Activated CD4-positive, alpha-beta T cell treated with anti-CD3 and anti-CD28 coated beads for 36 hours (primary cell): Measurements from ENCODE around the gene TULP1. TPM values are rescaled to one million over a fixed set of nuclear protein-coding genes. Genes with fewer than 3 reads are reported as not detected.

ENCODE experiments used
- ATAC-seq: fragments of 200-7000 bp; cut with Tn5 transposase; one replicate; pipeline ENCODE4 v1.10.0; 2021; ENCODE audit warnings: mild to moderate bottlenecking, moderate library complexity
- CTCF ChIA-PET: fragments of 350-600 bp; sonication (Branson Sonifier 250); formaldehyde crosslinking; loops from one replicate; lab custom pipeline; 2021; ENCODE audit warnings: antibody characterized with exemption; lab: Charles Lee
- POLR2A ChIA-PET: fragments of 350-600 bp; sonication (Branson Sonifier 250); formaldehyde crosslinking; loops from one replicate; lab custom pipeline; 2021; ENCODE audit warnings: antibody characterized with exemption, inconsistent platforms; lab: Charles Lee
- DNase-seq: peaks from one replicate; pipeline ENCODE4 v3.0.0-alpha.2; 2020
- H3K27ac Mint-ChIP-seq: one replicate; pipeline ENCODE4 v1.8.0; 2021; ENCODE audit warnings: mixed read lengths
- H3K27me3 Mint-ChIP-seq: one replicate; pipeline ENCODE4 v1.8.0; 2021; ENCODE audit warnings: mixed read lengths
- H3K36me3 Mint-ChIP-seq: one replicate; pipeline ENCODE4 v1.8.0; 2021; ENCODE audit warnings: low read depth, mixed read lengths
- H3K4me1 Mint-ChIP-seq: one replicate; pipeline ENCODE4 v1.8.0; 2021; ENCODE audit warnings: mixed read lengths
- H3K4me3 Mint-ChIP-seq: one replicate; pipeline ENCODE4 v1.8.0; 2021; ENCODE audit warnings: mild to moderate bottlenecking, moderate library complexity, mixed read lengths
- H3K9me3 Mint-ChIP-seq: one replicate; pipeline ENCODE4 v1.8.0; 2021; ENCODE audit warnings: low read depth, mixed read lengths
- intact Hi-C, 2 experiments: fragments of 100-400 bp; cut with DNase I in 1 of 2; cut with micrococcal nuclease in 1 of 2; formaldehyde crosslinking; loops; one replicate each; pipeline versions ENCODE4 v1.14.2 to v1.15.1; 2022 to 2024; cut with DNase I, micrococcal nuclease
- total RNA-seq, 2 experiments: library from RNA; stranded (reverse); gene quantifications; one replicate each; pipeline ENCODE4 v1.2.3, GENCODE V29; 2021

Gene TULP1
- total RNA-seq, 2 experiments from 2014 or later = not detected

GRCh38 chr6:35496841-35497570 lies 15.7 kb downstream of the TULP1 start, which contains the start of gene TEAD3:
Gene TEAD3 (minus strand): TSS chr6:35497079.
- H3K36me3 Mint-ChIP-seq = no peaks in the 10 kb centered on the region
- ChIA-PET CTCF (interaction anchor here (0.6 to 0.9 kb wide), 2 partner anchors 9 to 31 kb away, joined by 3 read pairs; no protein-coding TSS in a partner anchor), POLR2A (interaction anchor here (0.6 to 2.2 kb wide), 2 partner anchors 20 to 26 kb away, joined by 3 to 11 read pairs; no protein-coding TSS in a partner anchor)
- DNase-seq = peak; percentile 70
- peak within 1 kb of the TSS; percentile 28 for H3K27ac Mint-ChIP-seq
- peak within 1 kb of the TSS; percentile 69 for H3K4me3 Mint-ChIP-seq
- intact Hi-C loops = loop anchor here in 1 of 2 experiments (1.0 kb wide), 6 partner anchors 25 to 970 kb away; partner anchors contain the start of genes DEF6, FANCE, PPARD and RPL10A
- no peaks in the 10 kb centered on the region for H3K9me3 Mint-ChIP-seq
- peaks cover 4% of the 10 kb centered on the region for H3K4me1 Mint-ChIP-seq
- ATAC-seq = peak; percentile 65
- peaks cover 7% of the 10 kb centered on the region for H3K27me3 Mint-ChIP-seq

GRCh38 chr6:35496036-35496840 lies 16.5 kb downstream of the TULP1 start:
- H3K27ac Mint-ChIP-seq = no peak overlapping the region
- DNase-seq (no peak), ATAC-seq (no peak)
- H3K9me3 Mint-ChIP-seq = no peaks in the 10 kb centered on the region
- intact Hi-C loops = no loop called here
- H3K4me3 Mint-ChIP-seq = peak overlapping the region; percentile 56
- peaks cover 5% of the 10 kb centered on the region for H3K27me3 Mint-ChIP-seq
- CTCF ChIA-PET = interaction anchor here (0.6 to 0.9 kb wide), 2 partner anchors 10 to 31 kb away, joined by 3 read pairs; no protein-coding TSS in a partner anchor
- POLR2A ChIA-PET = interaction anchor here (0.8 to 2.2 kb wide), 2 partner anchors 23 to 25 kb away, joined by 3 to 11 read pairs; no protein-coding TSS in a partner anchor
- peaks cover 4% of the 10 kb centered on the region for H3K4me1 Mint-ChIP-seq
- no peaks in the 10 kb centered on the region for H3K36me3 Mint-ChIP-seq

- peaks cover 5% of the 10 kb centered on the region for H3K27me3 Mint-ChIP-seq
- DNase-seq (no peak), ATAC-seq (no peak)
- H3K27ac Mint-ChIP-seq = no peak overlapping the region
- ChIA-PET CTCF (interaction anchor here (0.6 kb wide), 1 partner anchor 277 kb away, joined by 3 read pairs; no protein-coding TSS in a partner anchor), POLR2A (interaction anchor here (0.6 to 0.8 kb wide), 2 partner anchors 13 to 22 kb away, joined by 3 to 4 read pairs; no protein-coding TSS in a partner anchor)
- peak overlapping the region; percentile 56 for H3K4me3 Mint-ChIP-seq
- no peaks in the 10 kb centered on the region for H3K36me3 Mint-ChIP-seq
- H3K4me1 Mint-ChIP-seq = peaks cover 4% of the 10 kb centered on the region
- intact Hi-C loops = no loop called here
- no peaks in the 10 kb centered on the region for H3K9me3 Mint-ChIP-seq
Measured at GRCh38 chr6:35495258-35496035, 17.2 kb downstream of the TULP1 start.

- ATAC-seq = no peak
- H3K36me3 Mint-ChIP-seq = no peaks in the 10 kb centered on the region
- no peak overlapping the region for H3K27ac Mint-ChIP-seq
- DNase-seq = no peak
- intact Hi-C loops = no loop called here
- no peak overlapping the region for H3K4me3 Mint-ChIP-seq
- peaks cover 5% of the 10 kb centered on the region for H3K27me3 Mint-ChIP-seq
- ChIA-PET POLR2A (no interaction called here), CTCF (no interaction called here)
- H3K9me3 Mint-ChIP-seq = no peaks in the 10 kb centered on the region
- H3K4me1 Mint-ChIP-seq = peaks cover 4% of the 10 kb centered on the region
Measured at GRCh38 chr6:35494161-35494563, 18.5 kb downstream of the TULP1 start.

GRCh38 chr6:35493307-35493983 lies 19.3 kb downstream of the TULP1 start:
- ChIA-PET CTCF (no interaction called here), POLR2A (no interaction called here)
- Mint-ChIP-seq H3K27me3 (peaks cover under 1% of the 10 kb centered on the region), H3K4me3 (no peak overlapping the region), H3K9me3 (no peaks in the 10 kb centered on the region), H3K4me1 (peaks cover 4% of the 10 kb centered on the region), H3K36me3 (no peaks in the 10 kb centered on the region), H3K27ac (no peak overlapping the region)
- ATAC-seq (no peak), DNase-seq (no peak)
- intact Hi-C loops = no loop called here

- H3K4me1 Mint-ChIP-seq = peaks cover 8% of the 10 kb centered on the region
- no peaks in the 10 kb centered on the region for H3K36me3 Mint-ChIP-seq
- no peak for ATAC-seq
- H3K9me3 Mint-ChIP-seq = no peaks in the 10 kb centered on the region
- DNase-seq = no peak
- CTCF ChIA-PET = no interaction called here
- no peak overlapping the region for H3K27ac Mint-ChIP-seq
- H3K4me3 Mint-ChIP-seq = no peak overlapping the region
- no peaks in the 10 kb centered on the region for H3K27me3 Mint-ChIP-seq
- intact Hi-C loops = no loop called here
- POLR2A ChIA-PET = no interaction called here
Measured at GRCh38 chr6:35492974-35493284, 19.8 kb downstream of the TULP1 start.

- Mint-ChIP-seq H3K27ac (no peak overlapping the region), H3K9me3 (no peaks in the 10 kb centered on the region), H3K36me3 (no peaks in the 10 kb centered on the region), H3K4me1 (peaks cover 10% of the 10 kb centered on the region), H3K27me3 (no peaks in the 10 kb centered on the region), H3K4me3 (no peak overlapping the region)
- no peak for ATAC-seq
- intact Hi-C loops = no loop called here
- ChIA-PET POLR2A (interaction anchor here (0.6 kb wide), 1 partner anchor 28 kb away, joined by 3 read pairs; no protein-coding TSS in a partner anchor), CTCF (no interaction called here)
- no peak for DNase-seq
Measured at GRCh38 chr6:35492258-35492973, 20.3 kb downstream of the TULP1 start.

- H3K9me3 Mint-ChIP-seq = no peaks in the 10 kb centered on the region
- ChIA-PET POLR2A (interaction anchor here (0.6 kb wide), 1 partner anchor 27 kb away, joined by 3 read pairs; no protein-coding TSS in a partner anchor), CTCF (no interaction called here)
- H3K4me1 Mint-ChIP-seq = peaks cover 10% of the 10 kb centered on the region
- ATAC-seq = no peak
- intact Hi-C loops = no loop called here
- H3K36me3 Mint-ChIP-seq = no peaks in the 10 kb centered on the region
- no peak overlapping the region for H3K4me3 Mint-ChIP-seq
- DNase-seq = no peak
- H3K27me3 Mint-ChIP-seq = no peaks in the 10 kb centered on the region
- H3K27ac Mint-ChIP-seq = no peak overlapping the region
Measured at GRCh38 chr6:35491558-35492257, 21.0 kb downstream of the TULP1 start.

GRCh38 chr6:35490821-35491557 lies 21.7 kb downstream of the TULP1 start:
- ATAC-seq (no peak), DNase-seq (no peak)
- Mint-ChIP-seq H3K4me3 (no peak overlapping the region), H3K4me1 (peaks cover 10% of the 10 kb centered on the region), H3K27ac (no peak overlapping the region), H3K27me3 (no peaks in the 10 kb centered on the region), H3K9me3 (no peaks in the 10 kb centered on the region), H3K36me3 (no peaks in the 10 kb centered on the region)
- intact Hi-C loops = no loop called here
- CTCF ChIA-PET = interaction anchor here (1.9 kb wide), 1 partner anchor 19 kb away, joined by 4 read pairs; no protein-coding TSS in a partner anchor
- POLR2A ChIA-PET = no interaction called here
